Lung microvascular endothelial cell (primary cell): ENCODE measurements around the gene CCS. TPM values are rescaled to one million over a fixed set of nuclear protein-coding genes. Genes with fewer than 3 reads are reported as not detected.
A peak's percentile ranks its signal among the peaks of the same experiment; 100 is the strongest.
"Not testable (repeated sequence)": the region's sequence is repeated elsewhere in the genome, so short reads cannot be mapped to it uniquely, and the experiment has no call there.

ENCODE experiments used
- DNase-seq, 2 donors: peaks; one replicate each; pipeline versions ENCODE4 v3.0.0 to v3.0.0-alpha.2; 2010; ENCODE audit warnings: low read depth in 2 of 2
- total RNA-seq: library from RNA; depleted of rRNA; stranded (reverse); fragments of >200 nt; gene quantifications from 2 replicates; pipeline ENCODE4 v1.2.1, GENCODE V29; 2014

The CCS gene
- 21.2 and 25.5 TPM in 2 replicates for total RNA-seq

GRCh38 chr11:66592457-66593302 is at the start of gene CCS, which contains the start of gene CCDC87:
TSS of gene CCS (plus strand) at chr11:66593185. CDS start at chr11:66593262, 77 bp downstream.
TSS of gene CCDC87 (minus strand) at chr11:66593063. CDS start at chr11:66593015, 48 bp downstream.
- peak; percentile 96 to 97 for DNase-seq

GRCh38 chr11:66543263-66544107 is 49.5 kb upstream of the CCS start:
- DNase-seq = peak; percentile 87 to 95

GRCh38 chr11:66544952-66545351 is 48.0 kb upstream of the CCS start:
- DNase-seq = not testable (repeated sequence)

- peak; percentile 98 for DNase-seq
Measured at GRCh38 chr11:66545701-66546367, 47.2 kb upstream of the CCS start, which contains the start of gene ZDHHC24. TSS of gene ZDHHC24 (minus strand) at chr11:66546048. CDS start at chr11:66546003, 45 bp downstream.

GRCh38 chr11:66546368-66546965 is 46.5 kb upstream of the CCS start, which contains the start of gene ACTN3:
TSS of gene ACTN3 (plus strand) at chr11:66546903. CDS start at chr11:66546938, 35 bp downstream.
- DNase-seq = no peak

GRCh38 chr11:66546966-66547661 is 45.9 kb upstream of the CCS start:
- DNase-seq = no peak

- DNase-seq = no peak
Measured at GRCh38 chr11:66547662-66548009, 45.3 kb upstream of the CCS start.

GRCh38 chr11:66548041-66548440 is 44.9 kb upstream of the CCS start:
- DNase-seq = no peak

GRCh38 chr11:66548774-66549630 is 44.0 kb upstream of the CCS start:
- DNase-seq = no peak

GRCh38 chr11:66549696-66550095 is 43.3 kb upstream of the CCS start:
- DNase-seq = no peak

GRCh38 chr11:66550887-66551286 is 42.1 kb upstream of the CCS start:
- DNase-seq = no peak

GRCh38 chr11:66554602-66555001 is 38.4 kb upstream of the CCS start:
- no peak for DNase-seq

GRCh38 chr11:66555416-66555815 is 37.6 kb upstream of the CCS start:
- no peak for DNase-seq

- DNase-seq = no peak
Measured at GRCh38 chr11:66556086-66556485, 36.9 kb upstream of the CCS start.

- no peak for DNase-seq
Measured at GRCh38 chr11:66557733-66558326, 35.2 kb upstream of the CCS start.

GRCh38 chr11:66559142-66559865 is 33.7 kb upstream of the CCS start:
- DNase-seq = peak in 1 of 2 donors; percentile 55

- DNase-seq = no peak
Measured at GRCh38 chr11:66559866-66560676, 32.9 kb upstream of the CCS start.
